ENCODE results near the gene NUP214.

The NUP214 gene

DNA sequence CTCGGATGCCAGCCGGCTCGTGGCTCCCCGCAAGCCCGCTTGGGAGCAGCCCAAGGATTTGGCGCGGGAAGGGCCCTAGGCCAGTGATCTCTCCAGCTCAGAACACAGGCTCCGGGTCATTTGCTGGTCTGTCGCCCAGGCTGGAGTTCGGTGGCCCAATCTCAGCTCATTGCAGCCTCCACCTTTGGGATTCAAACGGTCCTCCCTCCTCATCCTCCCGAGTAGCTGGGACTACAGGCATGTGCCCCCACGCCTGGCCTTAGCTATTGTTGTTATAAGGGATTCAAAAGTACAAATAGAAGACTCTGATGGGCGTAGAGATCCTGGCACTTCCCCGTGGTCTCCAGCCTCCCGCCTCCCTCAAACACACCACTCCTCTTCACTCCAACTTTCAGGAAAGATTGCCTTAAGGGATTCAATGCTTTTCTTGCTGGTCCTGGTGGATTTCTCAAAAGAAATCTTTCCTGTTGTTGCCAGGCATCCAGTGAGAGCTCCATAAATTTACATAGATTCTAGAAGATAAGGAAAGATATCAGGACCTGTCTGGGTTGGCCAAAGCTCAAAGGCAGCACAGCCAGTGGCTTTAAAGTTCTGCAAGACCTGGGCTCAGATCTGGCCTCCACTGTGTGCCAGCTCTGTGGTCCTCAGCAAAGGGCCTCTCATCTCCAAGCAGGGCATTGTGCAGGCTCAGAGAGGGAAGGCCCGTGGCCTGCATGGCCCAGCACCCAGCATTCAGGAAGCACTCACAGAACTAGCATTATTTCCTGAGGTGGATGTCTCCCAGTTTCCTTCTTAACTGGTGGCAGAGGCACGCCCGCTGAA, 28.0 kb upstream of the NUP214 start:
- H3K4me3 ChIP-seq (replicated peaks; ENCODE audit: insufficient read depth, low read length) = no peak overlapping the region
- DNase-seq (ENCODE audit: low read depth in 1 of 2, low spot score in 1 of 2) = no peak
- peaks cover 32% of the 10 kb centered on the region for H3K27me3 ChIP-seq (ENCODE audit: insufficient read depth, poor library complexity, severe bottlenecking)
- no peak overlapping the region for H3K27ac ChIP-seq (replicated peaks)
- TF ChIP-seq GABPA (IDR thresholded peaks at IDR 0.05; ENCODE audit: low read depth) = no peak
- TF ChIP-seq POLR2AphosphoS5 (IDR thresholded peaks at IDR 0.05; ENCODE audit: low read depth) = no peak
- TF ChIP-seq, protein P1, sequence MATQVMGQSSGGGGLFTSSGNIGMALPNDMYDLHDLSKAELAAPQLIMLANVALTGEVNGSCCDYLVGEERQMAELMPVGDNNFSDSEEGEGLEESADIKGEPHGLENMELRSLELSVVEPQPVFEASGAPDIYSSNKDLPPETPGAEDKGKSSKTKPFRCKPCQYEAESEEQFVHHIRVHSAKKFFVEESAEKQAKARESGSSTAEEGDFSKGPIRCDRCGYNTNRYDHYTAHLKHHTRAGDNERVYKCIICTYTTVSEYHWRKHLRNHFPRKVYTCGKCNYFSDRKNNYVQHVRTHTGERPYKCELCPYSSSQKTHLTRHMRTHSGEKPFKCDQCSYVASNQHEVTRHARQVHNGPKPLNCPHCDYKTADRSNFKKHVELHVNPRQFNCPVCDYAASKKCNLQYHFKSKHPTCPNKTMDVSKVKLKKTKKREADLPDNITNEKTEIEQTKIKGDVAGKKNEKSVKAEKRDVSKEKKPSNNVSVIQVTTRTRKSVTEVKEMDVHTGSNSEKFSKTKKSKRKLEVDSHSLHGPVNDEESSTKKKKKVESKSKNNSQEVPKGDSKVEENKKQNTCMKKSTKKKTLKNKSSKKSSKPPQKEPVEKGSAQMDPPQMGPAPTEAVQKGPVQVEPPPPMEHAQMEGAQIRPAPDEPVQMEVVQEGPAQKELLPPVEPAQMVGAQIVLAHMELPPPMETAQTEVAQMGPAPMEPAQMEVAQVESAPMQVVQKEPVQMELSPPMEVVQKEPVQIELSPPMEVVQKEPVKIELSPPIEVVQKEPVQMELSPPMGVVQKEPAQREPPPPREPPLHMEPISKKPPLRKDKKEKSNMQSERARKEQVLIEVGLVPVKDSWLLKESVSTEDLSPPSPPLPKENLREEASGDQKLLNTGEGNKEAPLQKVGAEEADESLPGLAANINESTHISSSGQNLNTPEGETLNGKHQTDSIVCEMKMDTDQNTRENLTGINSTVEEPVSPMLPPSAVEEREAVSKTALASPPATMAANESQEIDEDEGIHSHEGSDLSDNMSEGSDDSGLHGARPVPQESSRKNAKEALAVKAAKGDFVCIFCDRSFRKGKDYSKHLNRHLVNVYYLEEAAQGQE (IDR thresholded peaks at IDR 0.05; ENCODE audit: insufficient replicate concordance, low read depth) = no peak
- TF ChIP-seq, protein P2, sequence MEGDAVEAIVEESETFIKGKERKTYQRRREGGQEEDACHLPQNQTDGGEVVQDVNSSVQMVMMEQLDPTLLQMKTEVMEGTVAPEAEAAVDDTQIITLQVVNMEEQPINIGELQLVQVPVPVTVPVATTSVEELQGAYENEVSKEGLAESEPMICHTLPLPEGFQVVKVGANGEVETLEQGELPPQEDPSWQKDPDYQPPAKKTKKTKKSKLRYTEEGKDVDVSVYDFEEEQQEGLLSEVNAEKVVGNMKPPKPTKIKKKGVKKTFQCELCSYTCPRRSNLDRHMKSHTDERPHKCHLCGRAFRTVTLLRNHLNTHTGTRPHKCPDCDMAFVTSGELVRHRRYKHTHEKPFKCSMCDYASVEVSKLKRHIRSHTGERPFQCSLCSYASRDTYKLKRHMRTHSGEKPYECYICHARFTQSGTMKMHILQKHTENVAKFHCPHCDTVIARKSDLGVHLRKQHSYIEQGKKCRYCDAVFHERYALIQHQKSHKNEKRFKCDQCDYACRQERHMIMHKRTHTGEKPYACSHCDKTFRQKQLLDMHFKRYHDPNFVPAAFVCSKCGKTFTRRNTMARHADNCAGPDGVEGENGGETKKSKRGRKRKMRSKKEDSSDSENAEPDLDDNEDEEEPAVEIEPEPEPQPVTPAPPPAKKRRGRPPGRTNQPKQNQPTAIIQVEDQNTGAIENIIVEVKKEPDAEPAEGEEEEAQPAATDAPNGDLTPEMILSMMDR (IDR thresholded peaks at IDR 0.05; ENCODE audit: insufficient read depth, low read length) = no peak
- TF ChIP-seq SPI1 (IDR thresholded peaks at IDR 0.05; ENCODE audit: borderline replicate concordance, low read depth) = no peak

DNA sequence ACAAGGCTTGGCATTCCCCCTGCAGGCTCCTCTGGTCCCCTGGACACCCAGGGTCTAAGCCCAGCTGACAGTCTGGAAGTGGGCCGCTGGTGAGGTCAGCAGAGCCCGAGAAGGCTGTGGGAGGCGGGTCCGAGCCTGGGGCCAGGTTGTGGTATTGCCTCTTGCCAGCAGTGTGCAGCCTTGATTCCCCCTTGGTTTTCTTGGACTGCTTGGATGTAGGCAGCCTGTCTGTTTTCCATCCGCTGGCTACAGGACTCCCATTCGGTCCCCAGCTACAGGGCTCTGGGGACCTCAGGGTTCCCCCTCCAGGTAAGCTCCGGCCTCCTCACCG, 27.5 kb upstream of the NUP214 start:
- Histone ChIP-seq H3K4me3 (replicated peaks; ENCODE audit: insufficient read depth, low read length) (no peak overlapping the region), H3K27ac (replicated peaks) (no peak overlapping the region), H3K27me3 (ENCODE audit: insufficient read depth, poor library complexity, severe bottlenecking) (peaks cover 32% of the 10 kb centered on the region)
- no peak for DNase-seq (ENCODE audit: low read depth in 1 of 2, low spot score in 1 of 2)
- TF ChIP-seq, protein P1 (IDR thresholded peaks at IDR 0.05; ENCODE audit: insufficient replicate concordance, low read depth) = no peak
- TF ChIP-seq POLR2AphosphoS5 (IDR thresholded peaks at IDR 0.05; ENCODE audit: low read depth) (no peak), SPI1 (IDR thresholded peaks at IDR 0.05; ENCODE audit: borderline replicate concordance, low read depth) (no peak), GABPA (IDR thresholded peaks at IDR 0.05; ENCODE audit: low read depth) (no peak)
- TF ChIP-seq, protein P2 (IDR thresholded peaks at IDR 0.05; ENCODE audit: insufficient read depth, low read length) = no peak

DNA sequence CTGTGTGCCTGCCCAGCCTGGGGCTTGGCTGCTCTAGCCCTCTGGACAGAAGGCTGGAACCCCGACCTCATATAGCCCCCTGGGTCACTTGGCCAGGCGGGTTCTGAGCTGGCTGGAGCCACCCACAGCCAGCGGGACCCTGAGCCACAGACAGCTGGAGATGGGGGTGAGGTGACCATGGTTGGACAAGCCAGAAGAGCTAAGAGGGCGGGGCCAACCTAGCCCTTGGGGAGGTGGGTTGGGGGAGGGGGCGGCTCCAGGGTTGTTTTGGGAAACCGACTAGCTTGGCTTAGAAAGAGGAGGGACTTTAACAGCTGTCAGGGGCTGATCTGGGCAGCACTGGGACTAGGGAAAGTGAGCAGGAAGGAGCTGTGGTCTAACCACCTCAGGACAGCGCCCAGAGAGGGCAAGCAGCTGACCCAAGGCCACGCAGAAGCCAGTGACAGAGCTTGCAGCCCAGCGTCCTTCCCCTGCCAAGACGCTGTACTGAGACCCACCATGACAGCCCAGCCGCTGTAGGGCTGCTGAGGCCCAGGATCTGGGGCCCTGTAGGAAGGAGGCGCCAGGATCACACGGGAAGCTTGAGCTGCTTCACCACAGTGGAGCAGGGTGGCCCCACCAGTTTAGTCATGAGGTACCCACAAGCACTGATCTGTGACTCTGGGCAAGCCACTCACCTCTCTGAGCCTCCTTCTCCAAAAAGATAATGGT, 26.8 kb upstream of the NUP214 start:
- TF ChIP-seq, protein P2 (IDR thresholded peaks at IDR 0.05; ENCODE audit: insufficient read depth, low read length) = no peak
- TF ChIP-seq GABPA (IDR thresholded peaks at IDR 0.05; ENCODE audit: low read depth) (no peak), SPI1 (IDR thresholded peaks at IDR 0.05; ENCODE audit: borderline replicate concordance, low read depth) (no peak), POLR2AphosphoS5 (IDR thresholded peaks at IDR 0.05; ENCODE audit: low read depth) (no peak)
- TF ChIP-seq, protein P1 (IDR thresholded peaks at IDR 0.05; ENCODE audit: insufficient replicate concordance, low read depth) = no peak
- DNase-seq (ENCODE audit: low read depth in 1 of 2, low spot score in 1 of 2) = no peak

More for the DNA sequence above, 26.8 kb upstream of the NUP214 start:
- no peak overlapping the region for H3K4me3 ChIP-seq (replicated peaks; ENCODE audit: insufficient read depth, low read length)
- peaks cover 32% of the 10 kb centered on the region for H3K27me3 ChIP-seq (ENCODE audit: insufficient read depth, poor library complexity, severe bottlenecking)
- no peak overlapping the region for H3K27ac ChIP-seq (replicated peaks)
